ENCODE data around the gene CIDEB.

CIDEB gene

DNA sequence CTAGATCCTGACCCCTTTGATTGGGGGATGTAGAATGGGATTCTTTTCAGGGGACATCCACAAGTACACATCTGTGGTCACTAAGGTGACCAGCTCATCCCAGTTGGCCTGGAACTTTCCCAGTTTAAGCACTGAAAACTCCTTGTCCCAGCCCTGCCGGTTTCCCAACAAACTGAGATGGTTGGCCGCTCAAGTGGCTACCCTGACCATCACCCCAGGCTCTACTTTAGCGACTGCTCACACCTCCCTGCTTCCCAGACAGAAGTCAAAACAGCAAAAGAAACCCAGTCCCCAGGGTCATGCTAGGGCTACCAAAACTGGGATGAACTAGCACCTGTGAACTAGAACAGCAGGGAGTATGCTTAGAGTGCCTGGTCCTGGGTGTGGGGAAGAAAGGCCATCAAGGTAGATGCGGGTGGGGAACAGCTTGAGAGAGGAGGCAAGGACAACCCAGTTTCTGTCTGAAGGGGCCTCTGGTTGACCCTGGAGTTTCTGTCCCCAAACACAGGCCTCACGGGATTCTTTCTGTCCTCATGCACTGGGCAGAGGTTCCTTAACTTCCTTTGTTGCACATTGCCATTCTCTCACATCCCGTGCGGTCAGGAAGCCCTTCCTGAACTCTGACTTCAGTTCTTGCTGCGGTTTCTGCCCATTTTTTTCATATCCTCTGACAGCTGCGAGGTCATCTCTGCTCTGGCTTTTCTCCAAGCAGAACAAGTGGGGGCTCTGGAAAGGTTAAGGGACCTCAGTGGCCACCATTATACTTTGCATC is 5.1 kb upstream of the CIDEB start:
- no peak for FAIRE-seq

GRCh38 chr14:24311837-24312615 is 4.2 kb upstream of the CIDEB start:
- no peak for FAIRE-seq

- no peak for FAIRE-seq
Measured at GRCh38 chr14:24310646-24311604, 3.1 kb upstream of the CIDEB start, which contains the start of gene LTB4R. TSS of gene LTB4R (plus strand) at chr14:24311502. CDS start at chr14:24315652, 4,150 bp downstream.

GRCh38 chr14:24310265-24310645 is 2.5 kb upstream of the CIDEB start:
- FAIRE-seq: no peak

- no peak for FAIRE-seq
Measured at GRCh38 chr14:24309538-24310264, 1.9 kb upstream of the CIDEB start, which contains the start of gene LTB4R2. TSS of gene LTB4R2 (plus strand) at chr14:24310140. CDS start at chr14:24310665, 525 bp downstream.

DNA sequence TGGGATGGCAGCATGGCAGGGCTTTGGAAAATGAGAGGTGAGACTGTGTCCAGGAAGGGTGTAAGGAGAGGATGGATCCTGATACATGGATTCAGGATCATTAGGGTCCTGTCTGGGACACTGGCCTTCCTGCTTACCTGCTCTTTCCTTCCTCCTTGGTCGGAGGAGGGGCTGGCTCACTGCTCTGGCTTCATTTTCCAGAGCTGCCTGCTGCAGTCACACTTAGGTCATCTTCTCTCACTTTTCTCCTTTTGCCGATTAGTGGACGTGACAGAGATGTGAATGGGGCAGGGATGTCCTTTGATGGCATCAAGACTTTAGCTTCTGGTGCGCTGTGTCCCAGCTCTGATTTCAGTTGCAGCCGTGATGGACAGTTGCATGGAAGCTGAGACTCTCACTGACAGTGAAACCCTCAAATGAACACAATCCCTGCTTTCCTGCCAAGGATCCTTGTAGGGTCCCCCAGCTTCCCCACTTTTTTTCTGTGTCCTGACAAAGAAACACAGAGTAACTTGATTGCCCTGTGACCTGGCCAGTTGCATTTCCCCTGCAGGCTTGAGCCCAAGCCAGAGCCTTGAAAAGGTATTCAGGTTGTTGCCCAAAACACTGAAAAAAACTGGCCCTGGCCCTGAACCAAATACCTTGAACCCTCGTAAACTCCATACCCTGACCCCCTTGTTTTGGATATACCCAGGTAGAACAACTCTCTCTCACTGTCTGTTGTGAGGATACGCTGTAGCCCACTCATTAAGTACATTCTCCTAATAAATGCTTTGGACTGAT is 756 bp upstream of the CIDEB start:
- no peak for FAIRE-seq

- FAIRE-seq: no peak
Measured at GRCh38 chr14:24307156-24307574, 612 bp downstream of the CIDEB start.

GRCh38 chr14:24304019-24304387 is 3.8 kb downstream of the CIDEB start:
- FAIRE-seq: no peak

GRCh38 chr14:24300326-24300980 is 7.3 kb downstream of the CIDEB start:
- FAIRE-seq: no peak

DNA sequence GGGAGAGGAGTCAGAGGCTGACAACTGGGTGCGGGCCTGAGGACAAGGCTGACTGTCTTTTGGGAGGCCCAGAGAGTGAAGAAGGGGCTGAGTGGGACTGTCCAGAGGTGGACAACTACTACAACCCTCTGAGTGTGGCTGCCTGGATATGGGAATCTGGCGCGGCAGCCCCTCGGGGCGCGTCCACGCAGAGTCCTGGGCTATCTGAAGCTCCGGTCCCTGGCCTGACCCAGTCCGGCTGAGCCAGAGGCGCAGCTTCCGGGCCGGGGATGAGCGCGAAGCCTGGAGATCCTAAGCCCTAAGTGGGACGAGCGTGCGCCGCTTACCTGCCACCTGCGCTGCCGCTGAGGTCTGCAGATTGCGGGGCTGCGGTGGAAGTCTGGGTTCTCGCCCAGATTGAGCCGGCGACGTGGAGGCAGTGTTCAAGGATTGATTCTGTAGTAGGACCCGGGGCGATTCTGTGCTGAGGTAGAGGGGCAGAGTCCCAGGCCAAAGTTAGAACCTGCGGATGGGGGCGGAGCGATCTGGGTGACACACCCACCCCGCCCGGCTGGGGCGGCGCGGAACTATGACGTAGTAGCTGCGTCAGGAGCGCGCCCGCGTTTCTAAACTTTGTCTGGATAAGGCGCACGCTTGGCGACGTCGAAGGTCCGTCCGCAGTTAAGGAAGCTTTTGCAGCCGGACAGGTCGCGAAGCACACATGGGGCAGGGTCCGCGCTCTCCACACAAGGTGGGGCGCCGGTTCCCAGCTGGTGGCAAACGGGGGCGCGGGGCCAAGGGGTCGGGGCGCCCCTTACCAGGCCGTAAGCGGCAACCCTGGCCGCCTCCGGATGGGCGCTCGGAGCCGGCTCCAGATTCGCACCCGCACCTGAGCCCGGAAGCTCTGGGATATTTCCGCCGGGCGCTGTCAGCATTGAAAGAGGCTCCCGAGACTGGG is 8.3 kb downstream of the CIDEB start, which contains the start of the genes DHRS1 and NOP9:
TSS of gene DHRS1 (minus strand) at position 526 of the 937 bp plus-strand sequence. CDS start 674 bp downstream, outside the sequence.
TSS of gene NOP9 (plus strand) at position 596 of the 937 bp plus-strand sequence. CDS start at position 701, 105 bp downstream.
- FAIRE-seq: no peak

GRCh38 chr14:24298892-24299254 is 8.9 kb downstream of the CIDEB start:
- no peak for FAIRE-seq

DNA sequence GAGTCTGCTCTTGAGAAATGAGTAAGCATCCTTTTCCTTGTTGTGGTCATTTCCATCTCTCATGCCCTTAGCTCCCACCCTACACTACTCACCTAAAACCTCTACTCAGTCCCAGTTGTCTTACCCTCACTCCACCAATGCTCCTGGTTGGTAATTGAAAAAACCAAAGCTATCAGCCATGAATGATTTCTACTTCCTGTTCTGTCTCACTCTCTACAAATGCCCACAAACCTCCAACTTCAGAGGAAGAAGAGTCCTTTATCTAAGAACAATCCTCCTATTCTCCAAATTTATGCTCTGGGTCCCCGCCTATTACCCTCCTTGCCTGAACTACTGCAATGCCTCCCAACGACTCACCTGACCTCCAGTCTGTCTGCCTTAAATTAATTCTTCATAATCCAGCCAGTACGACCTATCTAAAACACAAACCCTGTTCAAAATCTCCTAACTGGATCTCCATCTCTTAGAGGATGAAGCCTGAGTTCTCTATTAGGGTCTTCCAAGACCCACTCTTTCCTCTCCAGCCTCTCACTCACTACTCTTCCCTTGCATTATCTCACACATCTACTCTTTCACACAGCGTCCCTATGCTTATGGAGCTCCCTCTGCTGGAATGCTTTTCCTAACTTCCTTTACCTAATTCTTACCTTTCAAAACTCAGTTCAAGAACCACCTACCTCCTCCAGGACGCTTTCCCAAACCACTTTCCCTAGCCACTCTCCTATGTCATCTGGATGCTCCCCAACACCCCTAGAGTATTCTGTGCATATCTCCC is 10.4 kb downstream of the CIDEB start:
- FAIRE-seq: no peak

GRCh38 chr14:24296341-24297157 is 11.2 kb downstream of the CIDEB start:
- FAIRE-seq: no peak

DNA sequence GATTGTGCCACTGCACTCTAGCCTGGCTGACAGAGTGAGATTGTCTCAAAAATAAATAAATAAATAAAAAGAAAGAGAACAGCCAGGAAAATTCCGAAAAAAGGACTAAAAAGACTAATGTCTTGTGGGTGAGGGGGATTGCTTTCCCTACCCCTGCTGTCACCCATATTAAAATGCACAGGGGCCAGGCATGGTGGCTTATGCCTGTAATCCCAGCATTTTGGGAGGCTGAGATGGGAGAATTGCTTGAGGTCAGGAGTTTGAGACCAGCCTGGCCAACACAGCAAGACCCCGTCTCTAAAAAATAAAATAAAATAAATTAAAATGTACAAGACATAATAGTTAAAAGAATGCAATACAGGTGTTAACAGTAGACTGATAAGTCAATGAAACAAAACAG is 14.3 kb downstream of the CIDEB start:
- FAIRE-seq: no peak

DNA sequence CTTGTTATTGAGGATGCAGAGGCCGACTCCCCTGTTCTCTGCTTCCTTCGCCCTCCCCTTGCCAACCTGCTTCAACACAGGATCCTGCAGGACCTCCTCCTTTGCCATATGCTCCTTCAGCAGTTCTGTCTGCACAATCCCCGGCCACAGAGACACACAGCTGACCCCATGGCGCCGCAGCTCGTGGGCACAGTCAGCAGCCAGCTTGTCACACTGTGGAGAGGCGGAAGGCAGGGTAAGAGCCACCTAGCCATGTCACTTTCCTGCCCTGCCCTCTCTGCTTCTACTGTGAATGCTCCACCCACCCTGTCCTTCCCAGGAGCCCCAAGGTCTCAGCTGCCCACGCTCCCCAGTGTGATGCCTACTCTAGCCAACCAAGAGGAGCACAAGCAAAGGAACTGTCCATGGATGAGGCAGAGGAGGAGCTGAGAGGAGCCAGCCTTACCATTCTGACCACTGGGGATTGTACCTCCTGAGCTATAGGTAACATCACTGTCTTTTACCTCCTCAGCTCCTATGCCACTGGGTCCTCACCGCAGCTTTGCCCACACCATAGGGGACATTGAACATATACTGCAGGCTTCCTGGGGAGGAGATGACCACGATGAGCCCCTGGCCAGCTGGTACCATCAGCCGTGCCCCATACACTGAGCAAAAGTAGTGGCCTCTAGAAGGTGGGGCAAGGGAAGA is 15.5 kb downstream of the CIDEB start:
- FAIRE-seq: no peak

- FAIRE-seq: no peak
Measured at GRCh38 chr14:24291446-24292117, 16.2 kb downstream of the CIDEB start.

Measured in islet of Langerhans (tissue), 1 donor.